NOMO-1 treated with DMSO at 0.1 percent for 48 hours (cell line): ENCODE data around the gene TMEM120A.

Experiments
- DNase-seq: peaks from one replicate; lab custom pipeline; 2025; ENCODE audit not compliant: unreplicated experiment; lab: John Stamatoyannopoulos, UW

The TMEM120A gene

GRCh38 chr7:75981453-75982305, 12.7 kb downstream of the TMEM120A start:
- no peak for DNase-seq

- DNase-seq, result no peak
These were observed 13.3 kb downstream of the TMEM120A start for GRCh38 chr7:75981203-75981452.

GRCh38 chr7:75980430-75981202, 13.8 kb downstream of the TMEM120A start:
- no peak for DNase-seq

GRCh38 chr7:75979759-75980429, 14.5 kb downstream of the TMEM120A start:
- DNase-seq, result no peak

GRCh38 chr7:75977743-75978142, 16.7 kb downstream of the TMEM120A start:
- no peak for DNase-seq

GRCh38 chr7:75971961-75972763, 22.2 kb downstream of the TMEM120A start:
- peak; percentile 34 for DNase-seq

- DNase-seq, result no peak
These were observed 23.0 kb downstream of the TMEM120A start for GRCh38 chr7:75971309-75971960.

GRCh38 chr7:75969704-75970498, 24.5 kb downstream of the TMEM120A start:
- no peak for DNase-seq

GRCh38 chr7:75969182-75969581, 25.2 kb downstream of the TMEM120A start:
- no peak for DNase-seq

- no peak for DNase-seq
These were observed 25.8 kb downstream of the TMEM120A start for GRCh38 chr7:75968561-75969001.

GRCh38 chr7:75968012-75968411, 26.4 kb downstream of the TMEM120A start:
- no peak for DNase-seq

GRCh38 chr7:75967487-75967997, 26.9 kb downstream of the TMEM120A start:
- peak; percentile 63 for DNase-seq

GRCh38 chr7:75967055-75967454, 27.3 kb downstream of the TMEM120A start:
- no peak for DNase-seq

- DNase-seq, result no peak
These were observed 28.0 kb downstream of the TMEM120A start for GRCh38 chr7:75966190-75966961.

GRCh38 chr7:75965617-75966016, 28.8 kb downstream of the TMEM120A start:
- no peak for DNase-seq

GRCh38 chr7:75963381-75963995, 30.9 kb downstream of the TMEM120A start:
- no peak for DNase-seq

- DNase-seq, result no peak
These were observed 31.6 kb downstream of the TMEM120A start for GRCh38 chr7:75962607-75963380.

- DNase-seq, result no peak
These were observed 33.2 kb downstream of the TMEM120A start for GRCh38 chr7:75961218-75961617.
